HG03135 (cell line): Measurements from ENCODE around the gene OXNAD1.

Experiments
- ATAC-seq: cut with Tn5 transposase; IDR thresholded peaks from one replicate; pipeline ENCODE4 v1.9.1; 2021; ENCODE audit warnings: mild to moderate bottlenecking, moderate library complexity; ENCODE audit not compliant: unreplicated experiment

Gene OXNAD1

DNA sequence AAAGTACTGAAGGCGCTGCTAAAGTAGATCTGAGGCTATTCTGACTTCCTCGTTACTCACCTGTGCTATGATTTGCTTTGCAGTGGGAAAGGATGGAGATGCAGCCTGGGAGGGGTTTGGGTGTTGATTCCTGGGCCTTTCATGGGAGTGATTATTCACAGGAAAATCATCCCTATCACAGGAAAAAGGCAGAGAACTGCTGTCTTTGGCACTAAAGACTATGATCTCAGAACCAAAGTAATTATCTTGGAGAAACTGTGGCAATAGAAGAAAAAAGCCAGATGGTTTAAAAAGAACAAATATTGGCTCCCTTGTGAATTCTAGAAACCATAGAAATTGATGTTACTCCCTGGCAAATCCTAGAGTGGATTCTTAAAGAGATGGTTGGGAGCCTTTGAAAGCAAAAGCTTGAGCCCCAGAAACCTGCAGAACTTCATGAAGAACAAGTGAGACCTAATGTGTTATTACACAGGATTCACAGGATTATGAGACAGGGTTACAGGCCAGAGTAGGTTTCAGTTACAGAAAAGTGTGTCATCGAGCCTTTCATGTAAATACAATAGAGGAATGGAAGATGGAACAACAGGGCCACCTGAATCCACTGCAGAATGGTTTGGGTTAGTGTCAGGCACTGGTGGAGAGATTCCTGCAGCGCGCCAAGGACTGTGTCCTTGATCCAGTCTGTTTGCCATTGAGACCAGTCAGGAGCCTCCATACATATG is 85.7 kb downstream of the OXNAD1 start:
- ATAC-seq: no peak

DNA sequence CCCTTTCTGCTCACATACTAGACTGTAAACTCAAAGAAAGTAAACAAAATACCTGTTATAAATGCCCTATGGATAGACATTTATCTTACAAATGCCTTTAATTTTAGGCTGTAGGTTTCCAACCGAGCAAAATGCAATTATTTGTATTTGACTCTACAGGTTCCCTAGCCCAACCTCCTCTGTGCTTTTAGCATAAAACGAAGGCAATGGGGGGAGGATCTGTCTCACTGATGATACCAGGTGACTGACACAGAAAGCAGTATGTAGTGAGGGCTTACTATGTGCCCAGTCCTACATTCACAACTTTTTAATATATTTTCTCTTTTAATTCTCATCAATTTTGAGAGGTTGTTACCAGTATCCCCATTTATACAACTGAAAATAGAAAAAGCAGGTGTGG is 87.4 kb downstream of the OXNAD1 start:
- ATAC-seq: no peak

DNA sequence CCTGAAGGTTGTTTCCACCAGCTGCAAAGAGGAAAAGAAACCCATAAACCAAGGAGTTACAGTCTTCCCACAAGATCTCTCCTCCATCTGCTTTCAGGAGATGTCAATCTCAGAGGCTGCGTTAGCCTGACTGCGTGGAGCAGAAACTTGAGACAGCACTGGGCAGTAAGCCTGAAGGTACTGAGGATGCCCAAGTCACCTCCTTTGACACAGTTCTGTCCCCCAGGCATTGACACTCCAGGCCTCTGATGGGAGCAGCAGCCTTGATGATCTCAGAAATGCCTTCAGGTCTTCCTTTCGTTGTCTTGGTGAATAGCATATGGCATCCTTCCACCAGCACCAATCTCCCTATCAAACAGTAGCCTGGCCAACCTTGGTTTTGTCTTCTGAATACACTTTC is 89.3 kb downstream of the OXNAD1 start:
- ATAC-seq: no peak
